AG09319 (cell line): ENCODE results near the gene SHB.

Experiments
- DNase-seq: peaks from one replicate; pipeline ENCODE4 v3.0.0-alpha.2; 2010; ENCODE audit warnings: low read depth; ENCODE audit errors: extremely low read depth
- TF ChIP-seq, protein P1 (sequence below): IDR thresholded peaks from 2 replicates; pipeline ENCODE4 v1.5.1; 2011; ENCODE audit warnings: low read depth, mild to moderate bottlenecking, inconsistent platforms, low read length, moderate library complexity

SHB gene

DNA sequence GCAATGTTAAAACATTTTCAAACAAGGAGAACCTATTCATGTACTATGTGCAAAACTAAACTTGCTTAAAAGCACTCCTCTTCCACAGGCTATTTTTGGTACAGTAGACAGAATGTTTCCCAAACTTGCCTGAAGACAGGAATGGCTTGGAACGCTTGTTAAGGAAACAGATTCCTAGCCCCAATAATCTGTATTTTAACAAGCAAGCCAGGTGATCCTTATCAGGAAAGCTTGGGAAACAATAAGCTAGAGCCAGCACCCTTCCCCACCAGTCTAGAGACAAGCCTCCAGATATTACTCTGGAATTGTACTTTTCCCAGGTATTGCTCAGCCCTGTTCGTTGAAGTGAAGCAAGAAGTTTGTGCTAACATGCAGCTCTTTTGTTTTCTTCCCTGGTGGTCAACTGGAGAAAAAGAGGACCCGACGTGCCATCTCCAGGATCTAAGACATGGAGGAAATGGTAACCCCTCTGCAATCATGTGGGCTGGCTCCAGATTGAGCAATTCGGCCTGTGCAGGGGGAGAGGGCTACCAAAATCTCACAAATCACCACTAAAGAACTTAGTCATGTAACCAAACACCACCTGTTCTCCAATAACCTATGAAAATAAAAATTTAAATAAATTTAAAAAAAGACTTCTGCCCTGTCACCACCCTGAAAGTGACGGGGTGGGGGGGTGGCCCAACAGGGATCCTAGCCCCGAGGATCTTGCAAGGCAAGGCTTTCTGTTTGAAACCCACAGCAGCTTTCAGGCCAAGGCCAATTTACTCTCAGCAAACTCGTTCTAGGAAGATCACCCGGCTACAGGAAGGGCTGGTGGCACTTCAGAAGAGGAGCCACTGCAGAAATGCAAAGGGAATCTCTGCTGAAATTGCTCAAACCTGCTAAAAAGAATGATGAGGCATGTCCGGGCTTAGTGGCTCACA is 48.6 kb downstream of the SHB start:
- TF ChIP-seq, protein P1, sequence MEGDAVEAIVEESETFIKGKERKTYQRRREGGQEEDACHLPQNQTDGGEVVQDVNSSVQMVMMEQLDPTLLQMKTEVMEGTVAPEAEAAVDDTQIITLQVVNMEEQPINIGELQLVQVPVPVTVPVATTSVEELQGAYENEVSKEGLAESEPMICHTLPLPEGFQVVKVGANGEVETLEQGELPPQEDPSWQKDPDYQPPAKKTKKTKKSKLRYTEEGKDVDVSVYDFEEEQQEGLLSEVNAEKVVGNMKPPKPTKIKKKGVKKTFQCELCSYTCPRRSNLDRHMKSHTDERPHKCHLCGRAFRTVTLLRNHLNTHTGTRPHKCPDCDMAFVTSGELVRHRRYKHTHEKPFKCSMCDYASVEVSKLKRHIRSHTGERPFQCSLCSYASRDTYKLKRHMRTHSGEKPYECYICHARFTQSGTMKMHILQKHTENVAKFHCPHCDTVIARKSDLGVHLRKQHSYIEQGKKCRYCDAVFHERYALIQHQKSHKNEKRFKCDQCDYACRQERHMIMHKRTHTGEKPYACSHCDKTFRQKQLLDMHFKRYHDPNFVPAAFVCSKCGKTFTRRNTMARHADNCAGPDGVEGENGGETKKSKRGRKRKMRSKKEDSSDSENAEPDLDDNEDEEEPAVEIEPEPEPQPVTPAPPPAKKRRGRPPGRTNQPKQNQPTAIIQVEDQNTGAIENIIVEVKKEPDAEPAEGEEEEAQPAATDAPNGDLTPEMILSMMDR, result no peak
- DNase-seq, result no peak

DNA sequence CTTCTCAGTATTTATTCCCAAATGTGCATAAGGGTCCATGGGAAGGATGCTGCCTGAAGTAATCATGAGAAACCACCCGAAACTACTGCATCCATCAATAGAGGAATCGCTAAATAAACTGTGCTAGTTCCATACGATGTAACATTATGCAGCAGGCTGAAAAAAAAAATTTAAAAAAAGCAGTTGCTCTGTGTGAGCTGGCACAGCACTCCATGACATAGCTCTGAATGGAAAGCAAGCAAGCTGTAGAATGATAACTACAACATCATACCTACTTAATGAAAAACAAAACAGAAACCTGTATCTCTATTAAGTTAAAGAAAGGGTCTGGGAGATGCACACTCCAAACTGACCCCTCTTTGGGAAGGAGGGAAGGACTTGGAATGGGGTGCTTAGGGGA is 49.3 kb downstream of the SHB start:
- TF ChIP-seq, protein P1, result no peak
- DNase-seq, result no peak

DNA sequence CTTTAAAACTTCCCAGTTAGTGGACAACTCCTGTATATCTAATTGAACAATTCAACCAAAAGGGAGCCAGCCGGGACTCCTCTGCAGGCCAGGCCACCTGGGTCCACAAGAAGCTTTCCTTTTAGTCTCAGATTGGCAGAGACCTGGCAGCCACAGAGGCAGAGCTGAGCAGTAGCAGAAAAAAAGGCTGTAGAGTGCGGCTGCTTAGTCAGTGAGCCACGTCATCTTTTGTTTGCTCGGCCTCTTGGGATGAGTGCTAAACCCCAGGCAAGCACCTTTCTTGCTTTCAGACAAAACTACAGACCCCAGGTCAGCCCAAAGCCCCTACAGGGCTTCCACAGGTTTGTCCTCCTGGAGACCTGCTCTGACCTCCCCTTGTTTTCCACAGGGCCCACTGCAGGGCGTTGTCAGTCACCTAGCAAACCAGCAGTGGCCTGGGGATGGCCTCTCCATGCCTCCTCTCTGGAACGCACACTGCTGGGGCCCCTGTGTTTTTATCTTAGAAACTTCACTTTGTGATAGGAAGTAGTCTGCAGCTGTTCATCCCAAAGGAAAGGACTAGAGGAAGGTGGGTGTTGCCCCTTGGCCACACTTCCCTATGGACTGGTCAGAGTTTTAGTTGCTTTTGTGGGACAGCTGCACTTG is 49.9 kb downstream of the SHB start:
- no peak for DNase-seq
- TF ChIP-seq, protein P1, result no peak

DNA sequence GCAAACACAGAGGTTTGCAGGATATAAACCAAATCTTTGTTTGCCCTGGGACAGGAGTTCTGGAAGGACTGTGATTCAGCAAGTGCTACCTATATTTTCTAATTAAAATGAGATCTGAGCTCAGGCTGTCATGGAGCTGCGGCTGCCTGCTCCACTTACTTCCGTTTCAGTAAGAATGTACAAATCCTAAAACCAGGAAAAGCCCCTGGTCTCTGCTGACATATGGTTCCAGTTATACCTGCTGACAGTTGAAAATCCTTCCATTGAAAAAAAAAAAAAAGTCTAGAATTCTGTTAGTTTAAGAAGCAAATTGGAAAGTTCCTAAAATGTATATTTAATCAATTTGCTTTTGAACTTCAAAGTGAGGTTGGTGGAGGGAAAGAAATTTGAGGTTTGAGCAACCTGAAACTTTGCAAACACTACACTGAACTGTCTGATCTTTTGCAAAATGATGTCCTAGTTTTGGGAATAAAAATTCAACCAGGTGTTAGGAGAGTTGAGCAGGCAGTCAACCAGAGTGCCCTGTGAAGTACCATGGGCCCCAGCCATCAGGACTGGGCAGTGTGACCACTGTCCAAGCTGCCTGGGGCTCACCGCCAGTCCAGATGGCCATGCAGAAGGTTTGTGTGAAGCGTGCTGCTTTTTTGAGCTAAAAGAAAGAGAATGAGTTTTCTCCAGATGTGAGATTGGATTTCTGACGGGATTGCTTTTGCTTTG is 50.6 kb downstream of the SHB start:
- TF ChIP-seq, protein P1, result no peak
- DNase-seq, result no peak

DNA sequence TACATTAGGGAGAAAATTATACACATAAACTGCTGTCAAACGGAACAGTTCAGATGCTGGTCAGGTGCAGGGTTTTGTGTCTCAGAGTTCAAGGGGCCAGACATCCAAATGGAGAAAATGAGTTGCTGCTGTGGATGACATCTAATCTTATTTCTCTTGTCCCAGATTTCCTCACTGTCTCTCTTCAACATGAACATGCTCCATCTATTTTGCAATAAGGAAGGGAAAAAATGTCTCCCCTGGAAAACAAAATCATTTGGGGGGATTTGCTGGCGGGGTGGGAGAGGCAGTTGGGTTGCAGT is 51.2 kb downstream of the SHB start:
- TF ChIP-seq, protein P1, result no peak
- DNase-seq, result no peak

DNA sequence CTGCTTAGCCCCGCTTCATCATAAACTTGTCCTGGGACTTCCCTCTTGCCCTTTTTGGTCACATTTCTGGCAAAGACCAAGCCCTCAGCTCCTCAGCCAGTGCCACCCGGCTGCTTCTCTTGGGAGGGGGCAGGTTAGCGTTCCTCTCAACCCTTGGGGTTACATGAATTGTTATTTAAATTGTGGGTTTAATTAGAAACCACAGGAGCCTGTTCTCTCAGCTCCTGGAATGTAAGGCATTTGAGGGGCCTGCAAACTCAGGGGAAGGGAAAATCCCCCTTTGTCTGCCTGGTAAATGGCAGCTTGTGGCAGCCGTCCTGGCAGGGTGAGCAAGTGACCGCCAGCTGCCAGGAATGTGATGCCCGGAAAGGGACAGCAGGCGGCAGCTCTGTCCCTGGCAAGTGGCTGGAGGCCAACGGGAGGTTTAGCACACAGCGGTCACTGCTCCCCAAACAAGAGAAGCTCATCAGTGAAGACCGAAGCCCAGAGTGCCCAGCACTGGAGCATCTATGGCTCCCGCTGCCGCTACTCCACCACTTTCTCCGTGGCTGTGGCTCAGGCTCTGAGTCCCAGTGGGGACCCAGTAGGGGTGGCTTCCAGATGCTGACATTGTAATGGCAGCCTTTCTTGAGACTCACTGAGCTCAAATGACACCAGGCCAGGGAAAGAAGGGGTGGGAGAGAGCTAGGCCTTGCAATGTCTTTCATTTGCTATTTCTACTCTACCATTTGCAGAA is 51.7 kb downstream of the SHB start:
- DNase-seq, result no peak
- TF ChIP-seq, protein P1, result no peak; the same call in none of the 2 replicates
